ENCODE measurements around the gene PA2G4. TPM values are rescaled to one million over a fixed set of nuclear protein-coding genes. Genes with fewer than 3 reads are reported as not detected.

Gene PA2G4
- total RNA-seq, 5 donors from 2014 or later (not counting 1 experiment from before 2014, with no cell fraction given): 67.5 to 113 (median 104) TPM

- Mint-ChIP-seq H3K27me3 (no peaks in the 10 kb centered on the region), H3K4me1 (peaks cover 46 to 54% (median 51%) of the 10 kb centered on the region in 3 donors), H3K36me3 (peaks cover 41% of the 10 kb centered on the region), H3K4me3 (peak overlapping the region; percentile 89 to 99 (median 97)), H3K9me3 (no peaks in the 10 kb centered on the region), H3K27ac (peak overlapping the region; percentile 94 to 98)
- POLR2A ChIA-PET: interaction anchor here (0.5 to 1.7 kb wide), 4 partner anchors 32 to 187 kb away, joined by 3 to 5 read pairs (median 4); partner anchors contain the start of genes ESYT1 (in 1 of the 2), RAB5B (in 1 of the 2), RNF41 (in 1 of the 2) and RPL41 (in 1 of the 2)
- H3K27me3 ChIP-seq (replicated peaks in 1 of 2; ENCODE audit: control insufficient read depth in 2 of 2, extremely low read depth in 1 of 2, insufficient read depth in 2 of 2, low read length in 1 of 2): no peaks in the 10 kb centered on the region
- ATAC-seq (replicated peaks in 1 of 4) (peak; percentile 50 to 58 (median 54)), DNase-seq (peak; percentile 36 to 78 (median 61))
- peak overlapping the region; percentile 91 to 99 for H3K4me3 ChIP-seq (ENCODE audit: control insufficient read depth in 1 of 2, extremely low read depth in 1 of 2, low read length in 1 of 2)
- H3K4me1 ChIP-seq (ENCODE audit: control insufficient read depth in 1 of 2, extremely low read depth in 1 of 2, insufficient read depth in 2 of 2, low read length in 2 of 2): peaks cover 18 to 51% of the 10 kb centered on the region in 2 experiments
- H3K27ac ChIP-seq (ENCODE audit: low read length): peak overlapping the region; percentile 93
- 6% methylated on average over 6 of the region's 7 CpGs for WGBS (ENCODE audit: insufficient coverage)
- no peaks in the 10 kb centered on the region for H3K9me3 ChIP-seq
- H3K36me3 ChIP-seq (ENCODE audit: control insufficient read depth in 2 of 2, extremely low read depth in 1 of 2, insufficient read depth in 1 of 2, low read length in 1 of 2): peaks cover 5 to 59% of the 10 kb centered on the region in 2 donors
- CTCF ChIA-PET: interaction anchor here in 1 of 2 donors (1.2 to 3.0 kb wide), 4 partner anchors 8 to 33 kb away, joined by 4 to 10 read pairs (median 8); partner anchors contain the start of genes ESYT1, MYL6B and SMARCC2
These were observed 55.9 kb downstream of the PA2G4 start for GRCh38 chr12:56160193-56160763.

- CTCF ChIA-PET: interaction anchor here in 1 of 2 donors (0.6 to 1.6 kb wide), 3 partner anchors 9 to 28 kb away, joined by 3 to 7 read pairs (median 4); partner anchors contain the start of genes MYL6B and SMARCC2
- H3K36me3 Mint-ChIP-seq: peaks cover 44% of the 10 kb centered on the region
These were observed 56.7 kb downstream of the PA2G4 start for GRCh38 chr12:56160894-56161689.

GRCh38 chr12:56161690-56162351, 57.5 kb downstream of the PA2G4 start:
- Mint-ChIP-seq H3K27me3 (no peaks in the 10 kb centered on the region), H3K9me3 (no peaks in the 10 kb centered on the region), H3K4me3 (peak overlapping the region; percentile 21 to 97 (median 63)), H3K36me3 (peaks cover 44% of the 10 kb centered on the region), H3K27ac (peak overlapping the region; percentile 85 to 94), H3K4me1 (peaks cover 46 to 49% (median 47%) of the 10 kb centered on the region in 3 donors)
- DNase-seq (no peak), ATAC-seq (replicated peaks in 1 of 4) (no peak)
- Histone ChIP-seq H3K4me3 (ENCODE audit: control insufficient read depth in 1 of 2, extremely low read depth in 1 of 2, low read length in 1 of 2) (no peak overlapping the region), H3K27ac (ENCODE audit: low read length) (peak overlapping the region; percentile 93), H3K4me1 (ENCODE audit: control insufficient read depth in 1 of 2, extremely low read depth in 1 of 2, insufficient read depth in 2 of 2, low read length in 2 of 2) (peaks cover 18 to 49% of the 10 kb centered on the region in 2 experiments), H3K36me3 (ENCODE audit: control insufficient read depth in 2 of 2, extremely low read depth in 1 of 2, insufficient read depth in 1 of 2, low read length in 1 of 2) (peaks cover 5 to 73% of the 10 kb centered on the region in 2 donors), H3K27me3 (replicated peaks in 1 of 2; ENCODE audit: control insufficient read depth in 2 of 2, extremely low read depth in 1 of 2, insufficient read depth in 2 of 2, low read length in 1 of 2) (no peaks in the 10 kb centered on the region), H3K9me3 (no peaks in the 10 kb centered on the region)
- no CpG with 5 or more reads among the region's 10 CpGs for WGBS (ENCODE audit: insufficient coverage)
- ChIA-PET POLR2A (interaction anchor here (0.5 to 1.2 kb wide), 5 partner anchors 12 to 974 kb away, joined by 3 to 4 read pairs (median 3); partner anchors contain the start of gene RPL41 (in 1 of the 2)), CTCF (interaction anchor here in 1 of 2 donors (0.6 to 1.6 kb wide), 2 partner anchors 21 to 27 kb away, joined by 3 to 7 read pairs; partner anchors contain the start of gene SMARCC2)

More at GRCh38 chr12:56160894-56161689, 56.7 kb downstream of the PA2G4 start:
- H3K27ac ChIP-seq (ENCODE audit: low read length): peak overlapping the region; percentile 93
- H3K9me3 Mint-ChIP-seq: no peaks in the 10 kb centered on the region
- peaks cover 46 to 49% (median 47%) of the 10 kb centered on the region in 3 donors for H3K4me1 Mint-ChIP-seq
- peak overlapping the region; percentile 91 to 99 for H3K4me3 ChIP-seq (ENCODE audit: control insufficient read depth in 1 of 2, extremely low read depth in 1 of 2, low read length in 1 of 2)
- peak overlapping the region; percentile 89 to 99 (median 97) for H3K4me3 Mint-ChIP-seq
- 90% methylated on average over 8 of the region's 11 CpGs for WGBS (ENCODE audit: insufficient coverage)
- no peaks in the 10 kb centered on the region for H3K9me3 ChIP-seq
- H3K36me3 ChIP-seq (ENCODE audit: control insufficient read depth in 2 of 2, extremely low read depth in 1 of 2, insufficient read depth in 1 of 2, low read length in 1 of 2): peaks cover 5 to 67% of the 10 kb centered on the region in 2 donors
- peaks cover 18 to 51% of the 10 kb centered on the region in 2 experiments for H3K4me1 ChIP-seq (ENCODE audit: control insufficient read depth in 1 of 2, extremely low read depth in 1 of 2, insufficient read depth in 2 of 2, low read length in 2 of 2)
- POLR2A ChIA-PET: interaction anchor here in 1 of 2 donors (0.7 kb wide), 1 partner anchor 172 kb away, joined by 4 read pairs; no protein-coding TSS in a partner anchor
- H3K27ac Mint-ChIP-seq: peak overlapping the region; percentile 94 to 98
- DNase-seq (no peak), ATAC-seq (replicated peaks in 1 of 4) (no peak)
- no peaks in the 10 kb centered on the region for H3K27me3 ChIP-seq (replicated peaks in 1 of 2; ENCODE audit: control insufficient read depth in 2 of 2, extremely low read depth in 1 of 2, insufficient read depth in 2 of 2, low read length in 1 of 2)
- no peaks in the 10 kb centered on the region for H3K27me3 Mint-ChIP-seq

- H3K4me1 Mint-ChIP-seq: peaks cover 38 to 42% (median 39%) of the 10 kb centered on the region in 3 donors
- Histone ChIP-seq H3K4me1 (ENCODE audit: control insufficient read depth in 1 of 2, extremely low read depth in 1 of 2, insufficient read depth in 2 of 2, low read length in 2 of 2) (peaks cover 18 to 41% of the 10 kb centered on the region in 2 experiments), H3K9me3 (no peaks in the 10 kb centered on the region), H3K4me3 (ENCODE audit: control insufficient read depth in 1 of 2, extremely low read depth in 1 of 2, low read length in 1 of 2) (no peak overlapping the region), H3K36me3 (ENCODE audit: control insufficient read depth in 2 of 2, extremely low read depth in 1 of 2, insufficient read depth in 1 of 2, low read length in 1 of 2) (peaks cover 5 to 80% of the 10 kb centered on the region in 2 donors), H3K27ac (ENCODE audit: low read length) (no peak overlapping the region), H3K27me3 (replicated peaks in 1 of 2; ENCODE audit: control insufficient read depth in 2 of 2, extremely low read depth in 1 of 2, insufficient read depth in 2 of 2, low read length in 1 of 2) (no peaks in the 10 kb centered on the region)
- DNase-seq (no peak), ATAC-seq (replicated peaks in 1 of 4) (no peak)
- H3K9me3 Mint-ChIP-seq: no peaks in the 10 kb centered on the region
- H3K4me3 Mint-ChIP-seq: no peak overlapping the region
- H3K27ac Mint-ChIP-seq: peak overlapping the region; percentile 31 to 71
- H3K27me3 Mint-ChIP-seq: no peaks in the 10 kb centered on the region
- 83% methylated on average over 6 of the region's 11 CpGs for WGBS (ENCODE audit: insufficient coverage)
- POLR2A ChIA-PET: interaction anchor here (0.5 to 1.2 kb wide), 8 partner anchors 10 to 973 kb away, joined by 3 to 6 read pairs (median 4); partner anchors contain the start of genes RPL41 (in 1 of the 2) and ZC3H10 (in 1 of the 2)
- H3K36me3 Mint-ChIP-seq: peaks cover 48% of the 10 kb centered on the region
- CTCF ChIA-PET: interaction anchor here in 1 of 2 donors (0.6 to 1.1 kb wide), 11 partner anchors 18 to 421 kb away, joined by 3 to 4 read pairs (median 3); partner anchors contain the start of genes ESYT1, RAB5B and SMARCC2
These were observed 58.3 kb downstream of the PA2G4 start for GRCh38 chr12:56162468-56163290.

Data from T-cell (primary cell).